CD4-positive, alpha-beta T cell treated with Interleukin-21 for 1 hour (primary cell): ENCODE results near the gene SPANXA1.
"Not testable (repeated sequence)": the region's sequence is repeated elsewhere in the genome, so short reads cannot be mapped to it uniquely, and the experiment has no call there.

Experiments
- DNase-seq: peaks from one replicate; pipeline ENCODE4 v3.0.0-alpha.2; 2020

The SPANXA1 gene, protein sequence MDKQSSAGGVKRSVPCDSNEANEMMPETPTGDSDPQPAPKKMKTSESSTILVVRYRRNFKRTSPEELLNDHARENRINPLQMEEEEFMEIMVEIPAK

DNA sequence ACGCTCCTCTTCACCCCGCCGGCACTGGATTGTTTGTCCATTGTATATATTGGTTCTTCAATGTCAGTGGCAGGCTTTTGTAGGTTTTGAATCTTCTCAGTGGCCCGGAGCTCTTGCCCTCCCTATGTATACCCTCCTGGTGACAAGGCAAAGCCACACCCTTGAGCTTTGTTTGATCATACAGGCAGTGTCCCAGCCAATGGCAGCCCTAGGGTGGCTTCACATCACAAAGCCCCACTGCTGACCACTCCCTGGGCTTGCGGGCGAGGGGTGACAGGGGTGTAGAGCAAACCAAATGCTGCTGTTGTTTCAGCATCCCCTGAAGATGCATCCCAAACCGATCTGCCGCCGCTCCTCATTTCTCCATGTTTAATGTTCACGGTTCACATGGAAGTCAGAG lies at the start of gene SPANXA1:
SPANXA1 (minus strand) TSS at position 101 of the 400 bp plus-strand sequence; CDS start at position 41, 60 bp downstream.
- not testable (repeated sequence) for DNase-seq

DNA sequence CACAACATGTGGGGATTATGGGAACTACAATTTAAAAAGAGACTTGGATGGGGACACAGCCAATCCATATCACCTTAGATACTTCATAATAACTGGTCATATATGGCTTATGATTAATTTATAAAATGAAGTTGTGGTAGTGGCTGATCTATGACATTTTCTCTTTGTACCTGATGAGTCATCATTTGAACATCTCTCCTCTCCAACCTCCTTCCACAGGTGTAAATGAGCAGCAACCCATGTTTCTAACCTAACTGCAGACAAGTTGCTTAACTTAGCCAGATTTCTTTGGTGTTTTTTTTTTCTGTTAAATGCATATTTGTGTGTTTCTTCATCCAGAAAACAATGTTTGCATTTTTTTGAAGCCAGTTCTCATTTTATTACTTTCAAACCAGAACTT lies 47.6 kb upstream of the SPANXA1 start:
- no peak for DNase-seq

DNA sequence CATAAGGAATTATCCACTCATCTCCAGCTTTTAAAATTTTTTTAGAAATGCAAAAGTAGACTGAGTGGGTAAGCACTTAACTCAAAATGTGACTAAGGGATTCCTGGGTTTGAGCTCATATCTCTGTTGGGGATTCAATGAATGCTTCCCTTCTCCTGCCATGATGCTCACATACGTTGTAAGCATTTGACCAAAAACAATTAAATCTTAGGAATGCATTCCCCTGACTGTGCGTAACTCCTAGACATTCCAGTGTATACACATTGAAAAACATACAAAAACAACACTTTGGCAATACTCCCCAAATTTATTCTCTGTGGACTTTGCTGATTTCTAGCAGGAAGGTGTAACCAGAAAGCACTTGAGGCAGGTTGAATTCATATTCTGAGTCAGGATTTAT lies 34.8 kb upstream of the SPANXA1 start:
- no peak for DNase-seq

DNA sequence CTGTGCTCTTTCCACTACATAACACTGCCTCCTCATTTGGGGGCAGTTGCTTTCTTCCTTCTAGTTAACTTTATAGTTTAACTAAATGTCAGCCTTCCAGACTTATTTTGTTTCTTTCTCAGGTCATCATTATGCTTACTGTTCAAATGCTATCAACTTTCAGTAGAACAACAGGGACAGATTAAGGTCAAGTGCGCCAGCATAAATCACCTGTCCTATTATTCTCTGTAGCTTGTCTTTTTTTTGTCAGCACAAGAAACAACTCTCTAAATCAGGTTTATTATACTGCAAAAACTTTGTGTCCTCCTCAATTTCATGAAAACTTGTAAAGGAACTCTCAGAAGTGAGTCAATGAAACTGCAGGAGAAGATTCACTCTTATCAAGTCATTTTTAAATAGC lies 24.6 kb upstream of the SPANXA1 start:
- no peak for DNase-seq

DNA sequence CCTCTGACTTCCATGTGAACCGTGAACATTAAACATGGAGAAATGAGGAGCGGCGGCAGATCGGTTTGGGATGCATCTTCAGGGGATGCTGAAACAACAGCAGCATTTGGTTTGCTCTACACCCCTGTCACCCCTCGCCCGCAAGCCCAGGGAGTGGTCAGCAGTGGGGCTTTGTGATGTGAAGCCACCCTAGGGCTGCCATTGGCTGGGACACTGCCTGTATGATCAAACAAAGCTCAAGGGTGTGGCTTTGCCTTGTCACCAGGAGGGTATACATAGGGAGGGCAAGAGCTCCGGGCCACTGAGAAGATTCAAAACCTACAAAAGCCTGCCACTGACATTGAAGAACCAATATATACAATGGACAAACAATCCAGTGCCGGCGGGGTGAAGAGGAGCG lies 4.9 kb upstream of the SPANXA1 start, which contains the start of gene SPANXA2:
SPANXA2 (plus strand) TSS at position 301 of the 400 bp plus-strand sequence; CDS start at position 361, 60 bp downstream.
- not testable (repeated sequence) for DNase-seq

DNA sequence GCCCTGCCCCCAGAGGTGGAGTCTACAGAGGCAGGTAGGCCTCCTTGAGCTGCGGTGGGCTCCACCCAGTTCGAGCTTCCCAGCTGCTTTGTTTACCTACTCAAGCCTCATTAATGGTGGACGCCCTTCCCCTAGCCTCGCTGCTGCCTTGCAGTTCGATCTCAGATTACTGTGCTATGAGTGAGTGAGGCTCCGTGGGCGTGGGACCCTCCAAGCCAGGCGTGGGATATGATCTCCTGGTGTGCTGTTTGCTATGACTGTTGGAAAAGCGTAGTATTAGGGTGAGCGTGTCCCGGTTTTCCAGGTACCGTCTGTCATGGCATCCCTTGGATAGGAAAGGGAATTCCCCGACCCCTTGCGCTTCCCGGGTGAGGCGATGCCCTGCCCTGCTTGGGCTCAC lies 42.0 kb downstream of the SPANXA1 start:
- DNase-seq, result not testable (repeated sequence)
